Measurements from ENCODE around the gene TRPC4AP.

DNA sequence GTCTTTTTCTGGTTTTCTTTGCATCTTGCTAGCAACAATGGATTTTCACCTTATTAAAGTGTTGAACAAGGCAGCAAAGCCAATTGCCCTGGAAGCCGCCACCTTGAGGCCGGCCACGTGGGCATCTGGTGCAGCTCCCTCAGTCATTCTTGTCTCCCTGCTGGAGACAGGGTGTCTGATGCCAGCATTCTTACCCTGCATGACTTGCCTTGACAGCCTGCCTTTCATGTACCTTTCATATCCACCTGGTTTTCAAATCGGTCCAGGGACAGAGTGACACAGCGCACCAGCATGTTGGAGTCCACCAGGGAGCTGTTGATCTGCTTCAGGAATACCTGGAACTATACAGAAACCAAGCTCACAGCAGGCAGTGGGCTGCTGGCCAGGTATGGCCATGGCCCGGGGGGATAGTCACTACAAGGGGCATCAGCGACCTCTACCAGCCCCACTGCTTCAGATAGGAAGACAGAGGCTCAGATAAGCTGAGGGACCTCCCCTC is 87.1 kb downstream of the TRPC4AP start:
- TF ChIP-seq, protein P1, sequence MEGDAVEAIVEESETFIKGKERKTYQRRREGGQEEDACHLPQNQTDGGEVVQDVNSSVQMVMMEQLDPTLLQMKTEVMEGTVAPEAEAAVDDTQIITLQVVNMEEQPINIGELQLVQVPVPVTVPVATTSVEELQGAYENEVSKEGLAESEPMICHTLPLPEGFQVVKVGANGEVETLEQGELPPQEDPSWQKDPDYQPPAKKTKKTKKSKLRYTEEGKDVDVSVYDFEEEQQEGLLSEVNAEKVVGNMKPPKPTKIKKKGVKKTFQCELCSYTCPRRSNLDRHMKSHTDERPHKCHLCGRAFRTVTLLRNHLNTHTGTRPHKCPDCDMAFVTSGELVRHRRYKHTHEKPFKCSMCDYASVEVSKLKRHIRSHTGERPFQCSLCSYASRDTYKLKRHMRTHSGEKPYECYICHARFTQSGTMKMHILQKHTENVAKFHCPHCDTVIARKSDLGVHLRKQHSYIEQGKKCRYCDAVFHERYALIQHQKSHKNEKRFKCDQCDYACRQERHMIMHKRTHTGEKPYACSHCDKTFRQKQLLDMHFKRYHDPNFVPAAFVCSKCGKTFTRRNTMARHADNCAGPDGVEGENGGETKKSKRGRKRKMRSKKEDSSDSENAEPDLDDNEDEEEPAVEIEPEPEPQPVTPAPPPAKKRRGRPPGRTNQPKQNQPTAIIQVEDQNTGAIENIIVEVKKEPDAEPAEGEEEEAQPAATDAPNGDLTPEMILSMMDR (IDR thresholded peaks at IDR 0.05) = no peak
- no peak for TF ChIP-seq POLR2A (IDR thresholded peaks at IDR 0.05)
